ENCODE results near the gene TPP2. TPM values are rescaled to one million over a fixed set of nuclear protein-coding genes. Genes with fewer than 3 reads are reported as not detected.

The TPP2 gene
- total RNA-seq, 1 experiment from 2014 or later = 68.3 TPM

- Mint-ChIP-seq H3K27ac (peak overlapping the region; percentile 50), H3K27me3 (ENCODE audit: low read depth) (no peaks in the 10 kb centered on the region), H3K4me3 (no peak overlapping the region), H3K4me1 (no peaks in the 10 kb centered on the region), H3K9me3 (no peaks in the 10 kb centered on the region), H3K36me3 (peaks cover 23% of the 10 kb centered on the region)
- ATAC-seq (peak; percentile 33), DNase-seq (ENCODE audit: low spot score) (no peak)
- CTCF ChIA-PET = interaction anchor here (0.8 kb wide), 1 partner anchor 13 kb away, joined by 3 read pairs; no protein-coding TSS in a partner anchor
- POLR2A ChIA-PET = no interaction called here
- TF ChIP-seq ARID4B (CRISPR knock-in tag; IDR thresholded peaks at IDR 0.05; ENCODE audit: borderline replicate concordance) (no peak), AR (CRISPR knock-in tag; IDR thresholded peaks at IDR 0.05) (peak; percentile 36; the same call in 1 of the 2 replicates), ZNF512 (CRISPR knock-in tag; IDR thresholded peaks at IDR 0.05; ENCODE audit: borderline replicate concordance) (no peak), E2F1 (CRISPR knock-in tag; IDR thresholded peaks at IDR 0.05) (no peak), SP1 (CRISPR knock-in tag; conservative IDR thresholded peaks at IDR 0.05) (no peak), CREM (CRISPR knock-in tag; IDR thresholded peaks at IDR 0.05) (no peak), RELA (CRISPR knock-in tag; IDR thresholded peaks at IDR 0.05; ENCODE audit: borderline replicate concordance) (no peak), ZNF425 (CRISPR knock-in tag; conservative IDR thresholded peaks at IDR 0.05) (no peak), SMAD4 (CRISPR knock-in tag; IDR thresholded peaks at IDR 0.05) (no peak)
Observed at GRCh38 chr13:102680842-102681740, 84.3 kb downstream of the TPP2 start.

- ATAC-seq (no peak), DNase-seq (ENCODE audit: low spot score) (no peak)
- H3K9me3 Mint-ChIP-seq = no peaks in the 10 kb centered on the region
- H3K4me1 Mint-ChIP-seq = peaks cover 3% of the 10 kb centered on the region; the same call in 1 of the 2 replicates
- ChIA-PET POLR2A (no interaction called here), CTCF (no interaction called here)
- H3K27me3 Mint-ChIP-seq (ENCODE audit: low read depth) = no peaks in the 10 kb centered on the region
- peaks cover 17% of the 10 kb centered on the region for H3K36me3 Mint-ChIP-seq
- no peak overlapping the region for H3K4me3 Mint-ChIP-seq
- H3K27ac Mint-ChIP-seq = no peak overlapping the region
- no peak for TF ChIP-seq NFYB (CRISPR knock-in tag; conservative IDR thresholded peaks at IDR 0.05; ENCODE audit: low read depth)
- TF ChIP-seq KAT7 (CRISPR knock-in tag; IDR thresholded peaks at IDR 0.05; ENCODE audit: borderline replicate concordance) = no peak
- no peak for TF ChIP-seq E2F4 (CRISPR knock-in tag; IDR thresholded peaks at IDR 0.05; ENCODE audit: borderline replicate concordance, low read depth)
- TF ChIP-seq PRRX2 (CRISPR knock-in tag; IDR thresholded peaks at IDR 0.05) = no peak
- no peak for TF ChIP-seq STAT6 (CRISPR knock-in tag; conservative IDR thresholded peaks at IDR 0.05; ENCODE audit: low read depth)
- no peak for TF ChIP-seq ATF3 (CRISPR knock-in tag; conservative IDR thresholded peaks at IDR 0.05)
Observed at GRCh38 chr13:102682211-102682610, 85.4 kb downstream of the TPP2 start.
